Neural cell (in vitro differentiated cells): Measurements from ENCODE around the gene LILRB2. TPM values are rescaled to one million over a fixed set of nuclear protein-coding genes. Genes with fewer than 3 reads are reported as not detected.
"Not testable (repeated sequence)": the region's sequence is repeated elsewhere in the genome, so short reads cannot be mapped to it uniquely, and the experiment has no call there.

Experiments
- H2AFZ ChIP-seq: fragments of 200-600, 300-800 bp; sonication (generic), shearing (Covaris generic); 2 replicates; pipeline ENCODE4 v1.6.0; 2014; ENCODE audit warnings: low read depth, mild to moderate bottlenecking, antibody characterized with exemption, low read length, moderate library complexity
- H3F3A ChIP-seq: fragments of 200-600 bp; shearing (Covaris generic); 2 replicates; pipeline ENCODE4 v1.6.1; 2016; ENCODE audit warnings: mild to moderate bottlenecking, moderate library complexity, mixed read lengths, antibody characterized with exemption, low read length; ENCODE audit not compliant: insufficient read depth, poor library complexity, severe bottlenecking
- H3K27ac ChIP-seq: fragments of 200-600, 300-800 bp; sonication (generic), shearing (Covaris generic); 2 replicates; pipeline ENCODE4 v1.5.1; 2014; ENCODE audit warnings: mild to moderate bottlenecking, low read length, moderate library complexity
- H3K27me3 ChIP-seq: fragments of 300-800, 200-600 bp; sonication (generic), shearing (Covaris generic); 2 replicates; pipeline ENCODE4 v1.6.0; 2014; ENCODE audit warnings: mild to moderate bottlenecking, low read depth, low read length, moderate library complexity; ENCODE audit not compliant: insufficient read depth
- H3K36me3 ChIP-seq: fragments of 300-800, 200-600 bp; sonication (generic), shearing (Covaris generic); 2 replicates; pipeline ENCODE4 v1.5.1; 2014; ENCODE audit warnings: mild to moderate bottlenecking, antibody characterized with exemption, low read length, moderate library complexity; ENCODE audit not compliant: insufficient read depth
- H3K4me2 ChIP-seq: fragments of 300-800, 200-600 bp; sonication (generic), shearing (Covaris generic); 2 replicates; pipeline ENCODE4 v1.6.0; 2014; ENCODE audit warnings: mild to moderate bottlenecking, low read length
- H3K4me3 ChIP-seq: fragments of 300-800, 200-600 bp; sonication (generic), shearing (Covaris generic); 2 replicates; pipeline ENCODE4 v1.5.1; 2014; ENCODE audit warnings: mild to moderate bottlenecking, low read length, moderate library complexity
- H3K79me2 ChIP-seq: fragments of 200-600 bp; shearing (Covaris generic); replicated peaks from 2 replicates; pipeline ENCODE4 v1.6.0; 2014; ENCODE audit warnings: mild to moderate bottlenecking, low read length, moderate library complexity; ENCODE audit not compliant: insufficient read depth
- H3K9ac ChIP-seq: fragments of 300-800, 200-600 bp; sonication (generic), shearing (Covaris generic); 2 replicates; pipeline ENCODE4 v1.6.1; 2016; ENCODE audit warnings: mild to moderate bottlenecking, low read length, mixed read lengths
- H3K9me2 ChIP-seq: fragments of 200-600 bp; shearing (Covaris generic); 2 replicates; pipeline ENCODE4 v1.6.1; 2016; ENCODE audit warnings: mild to moderate bottlenecking, low read length, mixed read lengths; ENCODE audit not compliant: insufficient read depth
- H3K9me3 ChIP-seq: fragments of 200-600, 300-800 bp; sonication (generic), shearing (Covaris generic); 2 replicates; pipeline ENCODE4 v1.6.1; 2016; ENCODE audit warnings: mild to moderate bottlenecking, mixed run types, low read length, moderate library complexity, mixed read lengths
- H4K20me1 ChIP-seq: fragments of 200-600 bp; shearing (Covaris generic); 2 replicates; pipeline ENCODE4 v1.6.1; 2016; ENCODE audit warnings: mild to moderate bottlenecking, mixed run types; ENCODE audit not compliant: insufficient read depth
- EP300 ChIP-seq: fragments of 450-650 bp; conservative IDR thresholded peaks from 2 replicates; pipeline ENCODE4 v1.6.1; 2014; ENCODE audit warnings: antibody characterized with exemption, mild to moderate bottlenecking, moderate library complexity; ENCODE audit not compliant: poor library complexity, severe bottlenecking
- EZH2 ChIP-seq: fragments of 200-600, 300-800 bp; shearing (Covaris generic), sonication (generic); IDR thresholded peaks from 2 replicates; pipeline ENCODE4 v1.6.1; 2014; ENCODE audit warnings: antibody characterized with exemption, low read length, borderline replicate concordance, mild to moderate bottlenecking; ENCODE audit not compliant: insufficient read depth, poor library complexity, severe bottlenecking
- MXI1 ChIP-seq: fragments of 450-650 bp; conservative IDR thresholded peaks from 2 replicates; pipeline ENCODE4 v1.6.1; 2014; ENCODE audit warnings: antibody characterized with exemption, mild to moderate bottlenecking; ENCODE audit not compliant: poor library complexity, severe bottlenecking
- POLR2AphosphoS5 ChIP-seq: IDR thresholded peaks from 2 replicates; pipeline ENCODE4 v1.6.1; 2012
- RAD21 ChIP-seq: fragments of 450-650 bp; conservative IDR thresholded peaks from 2 replicates; pipeline ENCODE4 v1.6.1; 2014; ENCODE audit warnings: antibody characterized with exemption, mild to moderate bottlenecking, moderate library complexity
- SMC3 ChIP-seq: fragments of 450-650 bp; conservative IDR thresholded peaks from 2 replicates; pipeline ENCODE4 v1.6.1; 2014; ENCODE audit warnings: antibody characterized with exemption, mild to moderate bottlenecking, moderate library complexity; ENCODE audit not compliant: poor library complexity
- TAF1 ChIP-seq: IDR thresholded peaks from 2 replicates; pipeline ENCODE4 v1.6.1; 2012; ENCODE audit warnings: low read depth
- polyA plus RNA-seq: library from polyadenylated mRNA; depleted of rRNA; stranded (reverse); fragments of >200 nt; gene quantifications from 2 replicates; pipeline ENCODE4 v1.2.3, GENCODE V29; 2014
- TF ChIP-seq, protein P1 (sequence below): IDR thresholded peaks from 2 replicates; pipeline ENCODE4 v1.6.1; 2012; ENCODE audit warnings: borderline replicate concordance
- TF ChIP-seq, protein P2 (sequence below): fragments of 450-650 bp; IDR thresholded peaks from 2 replicates; pipeline ENCODE4 v1.5.1; 2014; ENCODE audit warnings: antibody characterized with exemption, mild to moderate bottlenecking, moderate library complexity; ENCODE audit not compliant: poor library complexity, severe bottlenecking

Gene LILRB2
- polyA plus RNA-seq, 1 donor from 2014 or later = not detected

- no peak overlapping the region for H3K9ac ChIP-seq
- TF ChIP-seq POLR2AphosphoS5 = no peak
- TF ChIP-seq EP300 = no peak
- no peak for TF ChIP-seq MXI1
- no peak for TF ChIP-seq SMC3
- TF ChIP-seq, protein P1, sequence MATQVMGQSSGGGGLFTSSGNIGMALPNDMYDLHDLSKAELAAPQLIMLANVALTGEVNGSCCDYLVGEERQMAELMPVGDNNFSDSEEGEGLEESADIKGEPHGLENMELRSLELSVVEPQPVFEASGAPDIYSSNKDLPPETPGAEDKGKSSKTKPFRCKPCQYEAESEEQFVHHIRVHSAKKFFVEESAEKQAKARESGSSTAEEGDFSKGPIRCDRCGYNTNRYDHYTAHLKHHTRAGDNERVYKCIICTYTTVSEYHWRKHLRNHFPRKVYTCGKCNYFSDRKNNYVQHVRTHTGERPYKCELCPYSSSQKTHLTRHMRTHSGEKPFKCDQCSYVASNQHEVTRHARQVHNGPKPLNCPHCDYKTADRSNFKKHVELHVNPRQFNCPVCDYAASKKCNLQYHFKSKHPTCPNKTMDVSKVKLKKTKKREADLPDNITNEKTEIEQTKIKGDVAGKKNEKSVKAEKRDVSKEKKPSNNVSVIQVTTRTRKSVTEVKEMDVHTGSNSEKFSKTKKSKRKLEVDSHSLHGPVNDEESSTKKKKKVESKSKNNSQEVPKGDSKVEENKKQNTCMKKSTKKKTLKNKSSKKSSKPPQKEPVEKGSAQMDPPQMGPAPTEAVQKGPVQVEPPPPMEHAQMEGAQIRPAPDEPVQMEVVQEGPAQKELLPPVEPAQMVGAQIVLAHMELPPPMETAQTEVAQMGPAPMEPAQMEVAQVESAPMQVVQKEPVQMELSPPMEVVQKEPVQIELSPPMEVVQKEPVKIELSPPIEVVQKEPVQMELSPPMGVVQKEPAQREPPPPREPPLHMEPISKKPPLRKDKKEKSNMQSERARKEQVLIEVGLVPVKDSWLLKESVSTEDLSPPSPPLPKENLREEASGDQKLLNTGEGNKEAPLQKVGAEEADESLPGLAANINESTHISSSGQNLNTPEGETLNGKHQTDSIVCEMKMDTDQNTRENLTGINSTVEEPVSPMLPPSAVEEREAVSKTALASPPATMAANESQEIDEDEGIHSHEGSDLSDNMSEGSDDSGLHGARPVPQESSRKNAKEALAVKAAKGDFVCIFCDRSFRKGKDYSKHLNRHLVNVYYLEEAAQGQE = no peak
- no peak for TF ChIP-seq EZH2
- no peak for TF ChIP-seq RAD21
- TF ChIP-seq, protein P2, sequence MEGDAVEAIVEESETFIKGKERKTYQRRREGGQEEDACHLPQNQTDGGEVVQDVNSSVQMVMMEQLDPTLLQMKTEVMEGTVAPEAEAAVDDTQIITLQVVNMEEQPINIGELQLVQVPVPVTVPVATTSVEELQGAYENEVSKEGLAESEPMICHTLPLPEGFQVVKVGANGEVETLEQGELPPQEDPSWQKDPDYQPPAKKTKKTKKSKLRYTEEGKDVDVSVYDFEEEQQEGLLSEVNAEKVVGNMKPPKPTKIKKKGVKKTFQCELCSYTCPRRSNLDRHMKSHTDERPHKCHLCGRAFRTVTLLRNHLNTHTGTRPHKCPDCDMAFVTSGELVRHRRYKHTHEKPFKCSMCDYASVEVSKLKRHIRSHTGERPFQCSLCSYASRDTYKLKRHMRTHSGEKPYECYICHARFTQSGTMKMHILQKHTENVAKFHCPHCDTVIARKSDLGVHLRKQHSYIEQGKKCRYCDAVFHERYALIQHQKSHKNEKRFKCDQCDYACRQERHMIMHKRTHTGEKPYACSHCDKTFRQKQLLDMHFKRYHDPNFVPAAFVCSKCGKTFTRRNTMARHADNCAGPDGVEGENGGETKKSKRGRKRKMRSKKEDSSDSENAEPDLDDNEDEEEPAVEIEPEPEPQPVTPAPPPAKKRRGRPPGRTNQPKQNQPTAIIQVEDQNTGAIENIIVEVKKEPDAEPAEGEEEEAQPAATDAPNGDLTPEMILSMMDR = no peak
- no peak for TF ChIP-seq TAF1
- H2AFZ ChIP-seq = no peak overlapping the region
Measured at GRCh38 chr19:54245936-54246335, 35.0 kb downstream of the LILRB2 start.

DNA sequence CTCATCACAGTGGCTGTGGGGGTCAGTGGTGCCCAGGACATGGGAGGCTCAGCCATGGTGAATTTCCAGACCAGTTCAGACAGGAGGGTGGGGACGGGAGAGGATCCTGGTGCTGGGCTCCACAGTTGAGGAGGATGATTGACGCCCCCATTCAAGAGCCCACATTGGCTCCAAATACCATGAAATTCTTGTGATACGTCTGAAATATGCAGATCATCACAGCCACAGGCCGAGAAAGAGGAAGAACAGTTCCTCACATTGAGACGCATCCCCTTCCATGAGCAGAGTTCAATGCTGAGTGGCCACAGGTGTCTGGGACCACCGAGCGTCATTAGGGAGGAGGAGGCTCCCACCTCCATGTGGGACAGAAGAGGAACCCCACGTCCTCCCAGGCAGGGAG, 37.1 kb downstream of the LILRB2 start:
- H3K36me3 ChIP-seq, H3K27me3 ChIP-seq, H3K9me2 ChIP-seq, H3K27ac ChIP-seq, H3K4me3 ChIP-seq, H3K79me2 ChIP-seq, H3K4me2 ChIP-seq, H3K9ac ChIP-seq, H3K9me3 ChIP-seq, H3F3A ChIP-seq, H4K20me1 ChIP-seq, H2AFZ ChIP-seq: not testable (repeated sequence)

More at GRCh38 chr19:54245936-54246335, 35.0 kb downstream of the LILRB2 start:
- no peaks in the 10 kb centered on the region for H3K79me2 ChIP-seq
- H3K4me2 ChIP-seq = no peak overlapping the region
- H3F3A ChIP-seq = no peaks in the 10 kb centered on the region
- H3K36me3 ChIP-seq = no peaks in the 10 kb centered on the region
- no peaks in the 10 kb centered on the region for H4K20me1 ChIP-seq
- H3K27ac ChIP-seq = no peak overlapping the region
- no peaks in the 10 kb centered on the region for H3K27me3 ChIP-seq
- H3K4me3 ChIP-seq = no peak overlapping the region
- H3K9me2 ChIP-seq = no peaks in the 10 kb centered on the region
- H3K9me3 ChIP-seq = no peaks in the 10 kb centered on the region

- not testable (repeated sequence) for H3K9ac ChIP-seq, H3K36me3 ChIP-seq, H3K4me2 ChIP-seq, H3K9me3 ChIP-seq, H4K20me1 ChIP-seq, H3K27me3 ChIP-seq, H2AFZ ChIP-seq, H3K9me2 ChIP-seq, H3K79me2 ChIP-seq, H3K4me3 ChIP-seq, H3K27ac ChIP-seq, H3F3A ChIP-seq
Measured at GRCh38 chr19:54242646-54243045, 38.3 kb downstream of the LILRB2 start, which contains the start of gene LILRA6. TSS of gene LILRA6 (minus strand) at chr19:54242790.

- not testable (repeated sequence) for H3K9me3 ChIP-seq, H4K20me1 ChIP-seq, H2AFZ ChIP-seq
Measured at GRCh38 chr19:54242234-54242633, 38.7 kb downstream of the LILRB2 start.

DNA sequence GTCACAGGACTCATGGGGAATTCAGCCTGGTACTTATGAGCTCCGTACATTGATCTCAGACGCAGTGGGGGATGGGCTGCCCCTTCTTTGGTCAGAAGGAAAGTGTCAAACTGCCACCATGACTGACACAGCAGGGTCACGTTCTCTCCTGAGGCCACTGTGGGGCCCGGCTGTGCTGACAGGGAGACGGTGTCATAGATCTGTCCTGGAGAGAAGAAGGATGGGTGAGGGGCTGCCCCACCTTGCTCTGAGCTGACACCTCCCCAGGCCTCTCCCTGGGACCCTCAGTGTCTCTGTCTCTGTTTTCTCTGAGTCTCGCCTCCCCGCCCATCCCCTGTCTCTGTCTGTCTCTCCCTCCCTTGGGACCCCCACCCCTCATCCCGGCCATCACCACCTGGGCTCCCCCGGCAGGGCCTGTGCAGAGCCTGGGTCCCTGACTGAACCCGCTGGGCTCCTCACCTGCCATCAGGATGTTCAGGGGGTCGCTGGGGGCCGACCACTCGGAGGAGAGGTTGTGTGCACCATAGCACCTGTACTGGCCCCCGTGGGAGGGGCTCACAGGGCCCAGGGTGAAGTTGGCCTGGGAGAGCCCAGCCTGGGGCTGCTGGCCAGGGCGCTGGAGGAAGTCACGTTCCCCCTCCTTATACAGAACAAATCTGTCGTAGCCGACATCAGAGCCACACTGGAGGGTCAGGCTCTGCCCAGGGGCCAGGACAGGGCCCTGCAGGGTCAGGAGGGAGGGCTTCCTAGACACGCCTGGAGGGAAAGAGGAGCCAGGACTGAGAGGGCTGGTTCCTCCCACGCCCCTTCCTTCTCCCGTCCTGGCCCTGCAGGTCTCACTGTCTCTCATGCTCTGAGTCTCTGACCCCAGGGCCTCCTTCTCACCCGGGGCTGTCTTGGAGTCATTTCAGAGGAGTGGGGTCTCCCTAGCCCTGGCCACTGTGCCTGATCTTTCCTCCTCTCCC, 40.3 kb downstream of the LILRB2 start:
- H3K27me3 ChIP-seq, H3K36me3 ChIP-seq, H3K9me2 ChIP-seq, H3K4me2 ChIP-seq, H3F3A ChIP-seq, H2AFZ ChIP-seq, H3K79me2 ChIP-seq, H3K9ac ChIP-seq, H3K9me3 ChIP-seq, H3K4me3 ChIP-seq, H4K20me1 ChIP-seq, H3K27ac ChIP-seq: not testable (repeated sequence)

More at GRCh38 chr19:54242234-54242633, 38.7 kb downstream of the LILRB2 start:
- H3K27me3 ChIP-seq, H3K9me2 ChIP-seq, H3K79me2 ChIP-seq, H3K36me3 ChIP-seq, H3K9ac ChIP-seq, H3F3A ChIP-seq, H3K27ac ChIP-seq, H3K4me3 ChIP-seq, H3K4me2 ChIP-seq: not testable (repeated sequence)
